ENCODE measurements around the gene IRAK2.

DNA sequence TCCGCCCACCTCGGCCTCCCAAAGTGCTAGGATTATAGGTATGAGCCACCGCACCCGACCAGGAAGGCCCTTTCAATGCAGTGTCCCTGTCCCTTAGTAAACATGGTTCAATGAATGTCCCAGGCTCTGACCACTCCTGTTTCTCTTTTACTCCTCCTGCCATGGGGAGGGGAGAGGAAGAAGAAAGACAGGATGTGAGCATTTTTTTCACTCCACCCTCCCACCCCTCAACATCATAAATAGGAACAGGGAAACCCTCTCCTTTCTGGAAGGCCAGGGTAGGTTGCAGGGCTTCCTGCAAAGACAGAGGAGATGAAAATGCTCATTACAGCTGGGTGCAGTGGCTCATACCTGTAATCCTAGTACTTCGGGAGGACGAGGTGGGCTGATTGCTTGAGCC, 76.1 kb downstream of the IRAK2 start:
- TF ChIP-seq, protein P1, sequence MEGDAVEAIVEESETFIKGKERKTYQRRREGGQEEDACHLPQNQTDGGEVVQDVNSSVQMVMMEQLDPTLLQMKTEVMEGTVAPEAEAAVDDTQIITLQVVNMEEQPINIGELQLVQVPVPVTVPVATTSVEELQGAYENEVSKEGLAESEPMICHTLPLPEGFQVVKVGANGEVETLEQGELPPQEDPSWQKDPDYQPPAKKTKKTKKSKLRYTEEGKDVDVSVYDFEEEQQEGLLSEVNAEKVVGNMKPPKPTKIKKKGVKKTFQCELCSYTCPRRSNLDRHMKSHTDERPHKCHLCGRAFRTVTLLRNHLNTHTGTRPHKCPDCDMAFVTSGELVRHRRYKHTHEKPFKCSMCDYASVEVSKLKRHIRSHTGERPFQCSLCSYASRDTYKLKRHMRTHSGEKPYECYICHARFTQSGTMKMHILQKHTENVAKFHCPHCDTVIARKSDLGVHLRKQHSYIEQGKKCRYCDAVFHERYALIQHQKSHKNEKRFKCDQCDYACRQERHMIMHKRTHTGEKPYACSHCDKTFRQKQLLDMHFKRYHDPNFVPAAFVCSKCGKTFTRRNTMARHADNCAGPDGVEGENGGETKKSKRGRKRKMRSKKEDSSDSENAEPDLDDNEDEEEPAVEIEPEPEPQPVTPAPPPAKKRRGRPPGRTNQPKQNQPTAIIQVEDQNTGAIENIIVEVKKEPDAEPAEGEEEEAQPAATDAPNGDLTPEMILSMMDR (IDR thresholded peaks at IDR 0.05), result no peak
- TF ChIP-seq POLR2A (IDR thresholded peaks at IDR 0.05), result no peak
